Activated naive CD8-positive, alpha-beta T cell (primary cell): ENCODE data around the gene CCNYL1.
"Not testable (repeated sequence)": the region's sequence is repeated elsewhere in the genome, so short reads cannot be mapped to it uniquely, and the experiment has no call there.

Source experiments
- H3K27ac Mint-ChIP-seq: one replicate; pipeline ENCODE4 v1.8.0; 2021; ENCODE audit warnings: mixed read lengths
- H3K27me3 Mint-ChIP-seq: one replicate; pipeline ENCODE4 v1.8.0; 2021; ENCODE audit warnings: mixed read lengths
- H3K36me3 Mint-ChIP-seq: one replicate; pipeline ENCODE4 v1.8.0; 2021; ENCODE audit warnings: mixed read lengths
- H3K4me1 Mint-ChIP-seq: one replicate; pipeline ENCODE4 v1.8.0; 2021; ENCODE audit warnings: low read depth, mixed read lengths
- H3K4me3 Mint-ChIP-seq: one replicate; pipeline ENCODE4 v1.8.0; 2021; ENCODE audit warnings: mild to moderate bottlenecking, mixed read lengths
- H3K9me3 Mint-ChIP-seq: one replicate; pipeline ENCODE4 v1.8.0; 2021; ENCODE audit warnings: low read depth, mixed read lengths

The CCNYL1 gene

GRCh38 chr2:207690845-207691461, 20.5 kb upstream of the CCNYL1 start:
- not testable (repeated sequence) for H3K27ac Mint-ChIP-seq, H3K27me3 Mint-ChIP-seq, H3K36me3 Mint-ChIP-seq, H3K4me3 Mint-ChIP-seq, H3K4me1 Mint-ChIP-seq, H3K9me3 Mint-ChIP-seq

DNA sequence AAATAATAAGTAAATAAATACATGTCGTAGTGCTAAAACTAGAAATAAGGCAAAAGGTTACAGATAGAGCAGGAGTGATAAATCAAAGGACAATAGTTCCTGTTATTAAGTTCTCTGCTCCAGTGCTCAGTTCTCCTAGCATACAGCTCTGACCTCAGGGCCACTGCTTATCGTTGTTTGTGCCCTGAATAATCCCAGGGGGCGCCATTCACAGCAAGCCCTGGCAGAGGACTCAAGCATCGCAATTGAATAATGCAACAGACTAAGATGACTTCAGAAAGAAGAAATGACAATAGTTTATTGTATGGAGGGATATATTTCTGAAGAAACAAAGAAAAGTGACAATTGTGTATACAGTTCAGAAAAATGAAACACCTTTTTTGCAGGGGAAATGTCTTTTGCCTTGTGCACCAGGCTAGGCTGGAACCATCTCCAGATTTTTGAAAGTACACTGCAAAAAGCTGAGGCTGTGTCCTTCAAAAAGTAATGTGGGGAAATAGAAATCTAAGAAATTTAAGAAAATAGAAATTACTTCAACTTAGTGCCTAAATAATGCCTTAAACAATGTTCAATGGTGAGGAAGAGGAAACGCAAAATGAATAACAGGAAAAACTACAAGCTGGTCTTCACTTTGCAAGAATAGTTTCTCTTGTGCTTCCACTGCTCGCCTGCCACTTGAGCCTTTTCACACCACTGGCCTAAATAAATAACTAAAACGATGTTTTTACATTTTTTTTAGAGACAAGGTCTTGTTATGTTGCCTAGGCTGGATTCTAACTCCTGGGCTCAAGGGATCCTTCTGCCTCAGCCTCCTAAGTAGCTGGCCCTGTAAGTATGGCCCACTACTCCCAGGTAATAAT, 19.0 kb upstream of the CCNYL1 start:
- Mint-ChIP-seq H3K4me3 (no peak overlapping the region), H3K27me3 (no peaks in the 10 kb centered on the region), H3K4me1 (peaks cover 4% of the 10 kb centered on the region), H3K27ac (no peak overlapping the region), H3K9me3 (no peaks in the 10 kb centered on the region), H3K36me3 (no peaks in the 10 kb centered on the region)

DNA sequence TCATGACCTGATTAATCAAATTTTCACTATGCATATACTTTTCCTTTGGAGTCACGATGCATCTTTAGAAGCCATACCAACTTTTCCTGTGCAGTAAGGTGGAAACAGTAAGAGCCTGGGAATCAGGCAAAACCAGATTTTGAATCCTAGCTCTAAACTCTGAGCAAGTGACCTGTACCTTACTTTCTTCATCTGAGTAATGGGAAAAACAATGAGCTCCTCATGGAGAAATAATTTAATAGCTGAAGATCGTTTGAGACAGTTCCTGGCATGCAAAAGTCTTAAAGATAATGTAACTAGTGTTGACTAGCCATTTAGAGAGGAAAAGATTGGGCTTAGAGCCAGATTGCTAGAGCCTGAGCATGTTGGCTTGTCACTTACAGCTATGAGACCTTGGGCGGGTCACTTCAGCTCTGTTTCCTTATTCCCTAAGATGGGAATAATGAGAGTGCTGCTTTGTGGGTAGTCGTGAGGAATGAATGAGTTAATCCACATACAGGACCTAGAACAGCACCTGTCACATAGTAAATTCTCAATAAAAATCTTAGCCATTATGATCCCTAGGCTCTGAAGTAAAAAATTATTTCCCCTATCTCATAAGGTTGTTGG, 17.7 kb upstream of the CCNYL1 start:
- Mint-ChIP-seq H3K4me3 (no peak overlapping the region), H3K4me1 (peaks cover 3% of the 10 kb centered on the region), H3K9me3 (no peaks in the 10 kb centered on the region), H3K27ac (no peak overlapping the region), H3K27me3 (no peaks in the 10 kb centered on the region), H3K36me3 (no peaks in the 10 kb centered on the region)

- no peak overlapping the region for H3K27ac Mint-ChIP-seq
- H3K9me3 Mint-ChIP-seq: no peaks in the 10 kb centered on the region
- H3K27me3 Mint-ChIP-seq: peaks cover under 1% of the 10 kb centered on the region
- no peak overlapping the region for H3K4me3 Mint-ChIP-seq
- H3K4me1 Mint-ChIP-seq: peaks cover 3% of the 10 kb centered on the region
- H3K36me3 Mint-ChIP-seq: no peaks in the 10 kb centered on the region
Measured at GRCh38 chr2:207694811-207695281, 16.6 kb upstream of the CCNYL1 start.

- H3K4me3 Mint-ChIP-seq: no peak overlapping the region
- no peaks in the 10 kb centered on the region for H3K9me3 Mint-ChIP-seq
- no peaks in the 10 kb centered on the region for H3K36me3 Mint-ChIP-seq
- peaks cover 3% of the 10 kb centered on the region for H3K4me1 Mint-ChIP-seq
- H3K27ac Mint-ChIP-seq: no peak overlapping the region
- H3K27me3 Mint-ChIP-seq: peaks cover 1% of the 10 kb centered on the region
Measured at GRCh38 chr2:207695293-207695692, 16.1 kb upstream of the CCNYL1 start.

DNA sequence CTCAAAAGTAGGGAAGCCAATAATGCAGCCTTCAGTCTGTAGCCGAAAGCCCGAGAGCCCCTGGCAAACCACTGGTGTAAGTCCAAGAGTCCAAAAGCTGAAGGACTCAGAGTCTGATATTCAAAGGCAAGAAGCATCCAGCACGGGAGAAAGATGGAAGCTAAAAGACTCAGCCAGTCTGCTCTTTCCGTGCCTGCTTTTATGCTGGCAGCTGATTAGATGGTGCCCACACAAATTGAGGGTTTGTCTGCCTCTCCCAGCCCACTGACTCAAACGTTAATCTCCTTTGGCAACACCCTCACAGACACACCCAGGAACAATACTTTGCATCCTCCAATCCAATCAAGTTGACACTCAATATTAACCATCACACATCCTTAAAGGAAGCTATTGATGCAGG, 14.5 kb upstream of the CCNYL1 start:
- H3K9me3 Mint-ChIP-seq, H3K4me1 Mint-ChIP-seq, H3K27ac Mint-ChIP-seq, H3K27me3 Mint-ChIP-seq, H3K4me3 Mint-ChIP-seq, H3K36me3 Mint-ChIP-seq: not testable (repeated sequence)

DNA sequence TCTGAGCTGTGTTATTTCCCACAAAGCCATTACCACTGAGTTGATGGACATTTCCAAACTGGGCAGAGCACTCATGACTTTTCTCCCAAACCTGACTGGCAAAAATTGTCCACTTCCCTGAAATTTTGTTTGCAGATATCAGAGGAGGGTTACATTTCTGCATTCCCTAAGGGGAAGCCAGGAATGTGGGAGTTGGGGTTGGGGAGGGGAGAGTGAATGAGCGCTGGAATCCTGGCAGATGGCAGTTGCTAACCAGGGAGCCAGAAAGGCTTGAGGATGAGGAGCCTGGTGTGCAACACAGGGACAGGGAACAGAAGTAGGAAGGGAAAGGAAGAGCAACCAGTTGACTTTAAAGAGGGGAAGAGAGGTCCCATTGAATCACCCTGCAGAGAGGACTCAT, 14.0 kb upstream of the CCNYL1 start:
- no peak overlapping the region for H3K27ac Mint-ChIP-seq
- no peaks in the 10 kb centered on the region for H3K9me3 Mint-ChIP-seq
- no peak overlapping the region for H3K4me3 Mint-ChIP-seq
- H3K4me1 Mint-ChIP-seq: no peaks in the 10 kb centered on the region
- peaks cover 1% of the 10 kb centered on the region for H3K27me3 Mint-ChIP-seq
- no peaks in the 10 kb centered on the region for H3K36me3 Mint-ChIP-seq

GRCh38 chr2:207698301-207698700, 13.1 kb upstream of the CCNYL1 start:
- no peak overlapping the region for H3K27ac Mint-ChIP-seq
- H3K4me1 Mint-ChIP-seq: no peaks in the 10 kb centered on the region
- no peak overlapping the region for H3K4me3 Mint-ChIP-seq
- no peaks in the 10 kb centered on the region for H3K9me3 Mint-ChIP-seq
- H3K36me3 Mint-ChIP-seq: no peaks in the 10 kb centered on the region
- peaks cover 1% of the 10 kb centered on the region for H3K27me3 Mint-ChIP-seq

DNA sequence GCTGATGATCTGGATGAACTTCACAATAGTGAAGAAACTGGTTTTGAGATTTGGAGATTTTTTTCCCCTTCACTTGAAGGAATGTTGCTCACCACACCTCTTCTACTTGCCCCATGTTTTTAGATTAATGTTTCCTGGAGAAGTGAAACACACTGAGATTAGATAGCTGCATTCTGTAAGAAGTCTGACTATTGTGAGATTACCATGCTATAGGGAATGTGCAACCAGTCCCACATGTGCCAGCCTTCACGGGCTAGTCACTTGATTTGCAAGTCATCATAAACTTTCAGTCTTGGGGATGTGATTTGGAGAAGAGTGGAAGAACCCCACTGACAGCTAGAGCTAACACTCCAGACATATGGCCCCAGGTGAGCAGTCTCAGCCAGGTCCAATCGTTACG, 7.4 kb upstream of the CCNYL1 start:
- Mint-ChIP-seq H3K27me3 (peaks cover 4% of the 10 kb centered on the region), H3K27ac (no peak overlapping the region), H3K4me3 (no peak overlapping the region), H3K36me3 (no peaks in the 10 kb centered on the region), H3K9me3 (no peaks in the 10 kb centered on the region), H3K4me1 (peaks cover 2% of the 10 kb centered on the region)

DNA sequence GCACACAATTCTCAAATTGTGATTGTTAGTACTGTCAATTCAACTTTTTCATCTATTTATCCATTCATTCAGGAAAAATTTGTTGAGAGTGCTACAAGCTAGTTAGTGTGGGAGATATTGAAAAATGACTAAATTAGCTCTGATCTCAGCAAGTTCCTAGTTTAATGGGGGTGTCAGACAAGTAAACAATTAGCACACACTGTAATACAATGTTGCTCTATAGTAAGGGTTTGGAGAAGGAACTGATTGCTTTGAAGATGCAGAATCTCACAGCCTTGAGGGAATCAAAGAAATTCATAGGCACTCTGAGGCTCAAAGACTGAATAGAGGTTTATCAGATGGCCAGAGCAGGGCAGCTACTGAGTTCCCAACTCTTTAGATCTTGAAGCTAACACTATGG, 6.8 kb upstream of the CCNYL1 start:
- Mint-ChIP-seq H3K9me3 (no peaks in the 10 kb centered on the region), H3K36me3 (no peaks in the 10 kb centered on the region), H3K27me3 (peaks cover 4% of the 10 kb centered on the region), H3K4me3 (no peak overlapping the region), H3K4me1 (peaks cover 2% of the 10 kb centered on the region), H3K27ac (no peak overlapping the region)

DNA sequence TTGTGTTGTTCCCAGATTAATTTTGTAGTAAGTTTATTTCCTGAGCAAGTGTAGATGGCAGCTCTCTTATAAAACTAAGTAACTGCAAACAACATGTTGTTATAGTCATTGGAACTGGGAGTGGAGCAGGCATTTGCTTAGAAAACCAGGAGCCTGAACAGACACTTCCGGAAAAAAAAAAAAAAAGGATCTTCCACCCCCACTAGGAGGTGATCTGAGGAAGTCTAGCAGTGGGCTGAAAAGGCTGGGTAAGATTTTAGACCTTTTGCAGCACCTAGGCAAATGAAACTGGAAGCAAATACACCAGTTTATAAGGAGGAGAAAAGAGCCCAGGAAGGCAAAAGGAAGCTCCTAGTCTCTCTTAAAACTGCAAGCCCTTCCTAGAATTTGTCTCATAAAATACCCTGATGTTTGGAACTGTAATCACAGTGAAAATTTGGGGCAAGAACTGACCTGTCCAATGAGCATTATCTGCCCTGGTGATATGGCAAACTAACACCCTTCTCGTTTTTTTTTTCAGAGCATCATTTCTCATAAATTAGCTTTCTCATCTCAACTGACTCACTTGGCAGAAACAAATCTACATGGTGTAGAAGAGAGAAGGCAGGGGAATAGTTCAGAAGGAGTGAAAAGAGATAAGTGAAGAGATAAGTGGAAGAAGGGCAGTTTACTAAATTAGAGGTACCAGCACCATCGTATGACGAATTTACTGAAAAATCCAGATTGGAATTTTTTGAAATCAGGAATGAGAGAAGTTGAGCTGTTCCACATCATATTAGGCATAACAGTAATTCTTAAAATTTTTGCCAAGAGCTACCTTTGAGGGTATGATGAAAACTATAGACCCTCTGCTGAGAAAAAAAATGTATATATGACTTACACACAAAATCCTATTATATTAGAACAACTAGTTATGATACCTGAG, 4.2 kb upstream of the CCNYL1 start:
- H3K4me3 Mint-ChIP-seq: no peak overlapping the region

DNA sequence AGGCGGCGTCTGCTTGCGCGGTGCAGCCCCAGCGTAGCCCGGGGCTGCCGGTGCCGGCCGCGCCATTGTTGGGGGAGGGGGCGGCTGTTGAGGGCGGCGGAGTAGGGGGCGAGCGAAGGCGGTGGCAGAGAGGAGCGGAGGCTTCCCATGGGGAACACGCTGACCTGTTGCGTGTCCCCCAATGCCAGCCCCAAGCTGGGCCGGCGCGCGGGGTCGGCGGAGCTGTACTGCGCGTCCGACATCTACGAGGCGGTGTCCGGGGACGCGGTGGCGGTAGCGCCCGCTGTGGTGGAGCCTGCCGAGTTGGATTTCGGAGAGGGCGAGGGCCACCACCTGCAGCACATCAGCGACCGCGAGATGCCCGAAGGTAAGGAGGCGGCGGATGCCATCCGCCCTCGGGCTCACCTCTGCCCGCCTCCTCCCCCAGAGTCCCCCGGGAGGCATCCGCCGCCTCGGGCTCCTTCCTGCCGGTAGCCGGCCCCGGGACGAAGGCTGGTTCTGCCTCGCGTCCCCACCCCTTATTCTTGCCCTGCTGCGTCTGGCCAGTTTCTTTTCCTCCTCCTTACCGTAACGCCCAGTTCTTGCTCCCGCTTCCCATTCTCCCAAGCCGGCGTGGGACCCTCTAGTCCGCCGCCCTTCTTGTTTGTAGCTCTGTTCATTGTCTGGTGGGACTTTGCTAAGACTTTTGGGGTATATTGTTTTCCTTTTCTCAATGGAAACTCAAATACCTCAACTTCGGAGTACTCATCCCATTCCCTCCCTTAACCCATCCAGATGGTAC, 500 bp downstream of the CCNYL1 start:
- Mint-ChIP-seq H3K36me3 (no peaks in the 10 kb centered on the region), H3K9me3 (no peaks in the 10 kb centered on the region), H3K4me1 (peaks cover 27% of the 10 kb centered on the region), H3K27ac (peak overlapping the region; percentile 77), H3K27me3 (peaks cover 2% of the 10 kb centered on the region), H3K4me3 (peak overlapping the region; percentile 99)

More for the DNA sequence above, 4.2 kb upstream of the CCNYL1 start:
- H3K27me3 Mint-ChIP-seq: peaks cover 2% of the 10 kb centered on the region
- peak overlapping the region; percentile 9 for H3K27ac Mint-ChIP-seq
- H3K4me1 Mint-ChIP-seq: peaks cover 8% of the 10 kb centered on the region
- no peaks in the 10 kb centered on the region for H3K36me3 Mint-ChIP-seq
- no peaks in the 10 kb centered on the region for H3K9me3 Mint-ChIP-seq

GRCh38 chr2:207716056-207716455, 4.6 kb downstream of the CCNYL1 start:
- Mint-ChIP-seq H3K4me3 (no peak overlapping the region), H3K27me3 (no peaks in the 10 kb centered on the region), H3K27ac (no peak overlapping the region), H3K9me3 (no peaks in the 10 kb centered on the region), H3K36me3 (no peaks in the 10 kb centered on the region), H3K4me1 (peaks cover 25% of the 10 kb centered on the region)

- H3K27ac Mint-ChIP-seq: no peak overlapping the region
- no peaks in the 10 kb centered on the region for H3K36me3 Mint-ChIP-seq
- no peaks in the 10 kb centered on the region for H3K9me3 Mint-ChIP-seq
- no peak overlapping the region for H3K4me3 Mint-ChIP-seq
- no peaks in the 10 kb centered on the region for H3K27me3 Mint-ChIP-seq
- H3K4me1 Mint-ChIP-seq: peaks cover 17% of the 10 kb centered on the region
Measured at GRCh38 chr2:207718521-207718920, 7.1 kb downstream of the CCNYL1 start.
